Muscle of leg (tissue), 16 donors: ENCODE measurements around the gene SNAPC4. TPM values are rescaled to one million over a fixed set of nuclear protein-coding genes. Genes with fewer than 3 reads are reported as not detected.

ENCODE experiments used
- DNase-seq: peaks from one replicate; pipeline ENCODE4 v3.0.0; 2013
- H3K27ac ChIP-seq: one replicate; pipeline ENCODE4 v1.5.1; 2013; ENCODE audit warnings: mild to moderate bottlenecking, low read length, control low read depth
- H3K27me3 ChIP-seq: one replicate; pipeline ENCODE4 v1.6.1; 2013; ENCODE audit warnings: low read length; ENCODE audit not compliant: control insufficient read depth, insufficient read depth
- H3K36me3 ChIP-seq: one replicate; pipeline ENCODE4 v1.6.1; 2013; ENCODE audit warnings: low read length; ENCODE audit not compliant: control insufficient read depth, insufficient read depth
- H3K4me1 ChIP-seq: one replicate; pipeline ENCODE4 v1.6.1; 2013; ENCODE audit warnings: low read length; ENCODE audit not compliant: control insufficient read depth, insufficient read depth
- H3K4me3 ChIP-seq: one replicate; pipeline ENCODE4 v1.5.1; 2013; ENCODE audit warnings: low read length, control low read depth
- H3K9me3 ChIP-seq: replicated peaks from 2 replicates; pipeline ENCODE4 v1.6.1; 2013; ENCODE audit warnings: low read depth, low read length; ENCODE audit not compliant: control insufficient read depth
- WGBS: methylation state at CpG from one replicate; pipeline ENCODE4 v1.1.5; 2013; ENCODE audit warnings: missing lambda C conversion rate; ENCODE audit not compliant: insufficient coverage; 5-methylcytosine and 5-hydroxymethylcytosine counted together
- long read RNA-seq, 11 donors: transcript quantifications; one replicate each; lab custom pipeline, GENCODE V29; 2026
- polyA plus RNA-seq, 8 donors: library from polyadenylated mRNA; unstranded; fragments of 120-200 nt; gene quantifications; one replicate each; pipeline versions ENCODE4 v1.2.1 to v1.2.3, GENCODE V29; 2013; ENCODE audit warnings: inconsistent platforms in 1 of 8, low replicate concordance in 1 of 8; ENCODE audit not compliant: insufficient read length in 8 of 8, insufficient read depth in 1 of 8
- total RNA-seq: library from RNA; stranded (reverse); fragments of 120-200 nt; gene quantifications from one replicate; pipeline ENCODE4 v1.2.4, GENCODE V29; 2013

The SNAPC4 gene
- total RNA-seq, result 3.1 TPM
- polyA plus RNA-seq, result 1 to 10 TPM; 4.9 to 7.1 (median 6.2) TPM
- long read RNA-seq, donor 1, result 0 reads
- long read RNA-seq, donor 2, result 0 reads
- long read RNA-seq, donor 3, result 0 reads
- long read RNA-seq, donor 4, result 0 reads
- long read RNA-seq, donor 5, result 0 reads
- long read RNA-seq, donor 6, result 0 reads
- long read RNA-seq, donor 7, result 0 reads
- long read RNA-seq, donor 8, result 0 reads
- long read RNA-seq, donor 9, result 0 reads
- long read RNA-seq, donor 10, result 0 reads
- long read RNA-seq, donor 11, result 0 reads

GRCh38 chr9:136400038-136400834 is at the start of gene SNAPC4:
TSS of gene SNAPC4 (minus strand) at chr9:136400170. CDS start at chr9:136398428, 1,742 bp downstream.
- Histone ChIP-seq H3K27ac (no peak within 1 kb of the TSS), H3K36me3 (peaks cover 60% of the 10 kb centered on the region)
- whole genome bisulfite sequencing, result 6% methylated on average over 68 of the region's 71 CpGs

GRCh38 chr9:136448655-136449054 is 48.7 kb upstream of the SNAPC4 start:
- Histone ChIP-seq H3K27me3 (no peaks in the 10 kb centered on the region), H3K27ac (no peak overlapping the region), H3K36me3 (peaks cover 84% of the 10 kb centered on the region), H3K9me3 (no peaks in the 10 kb centered on the region), H3K4me1 (no peaks in the 10 kb centered on the region), H3K4me3 (no peak overlapping the region)
- DNase-seq, result no peak
- WGBS, result 93% methylated on average over 3 of the region's 3 CpGs

More at GRCh38 chr9:136400038-136400834, at the start of gene SNAPC4:
- Histone ChIP-seq H3K27me3 (no peaks in the 10 kb centered on the region), H3K4me3 (peak within 1 kb of the TSS; percentile 59), H3K4me1 (peaks cover 18% of the 10 kb centered on the region), H3K9me3 (no peaks in the 10 kb centered on the region)
- peak; percentile 94 for DNase-seq

- H3K36me3 ChIP-seq, result peaks cover 92% of the 10 kb centered on the region
- no peaks in the 10 kb centered on the region for H3K9me3 ChIP-seq
- no peak for DNase-seq
- no peak overlapping the region for H3K27ac ChIP-seq
- H3K4me1 ChIP-seq, result no peaks in the 10 kb centered on the region
- no peak overlapping the region for H3K4me3 ChIP-seq
- 93% methylated on average over 25 of the region's 27 CpGs for WGBS
- no peaks in the 10 kb centered on the region for H3K27me3 ChIP-seq
Observed at GRCh38 chr9:136447173-136447778, 47.3 kb upstream of the SNAPC4 start.

GRCh38 chr9:136445799-136446198 is 45.8 kb upstream of the SNAPC4 start:
- Histone ChIP-seq H3K36me3 (peaks cover 95% of the 10 kb centered on the region), H3K4me1 (no peaks in the 10 kb centered on the region), H3K27ac (no peak overlapping the region), H3K4me3 (no peak overlapping the region), H3K9me3 (no peaks in the 10 kb centered on the region), H3K27me3 (no peaks in the 10 kb centered on the region)
- no peak for DNase-seq
- WGBS, result 94% methylated on average over 2 of the region's 7 CpGs

- no peak for DNase-seq
- H3K4me3 ChIP-seq, result no peak overlapping the region
- no peaks in the 10 kb centered on the region for H3K9me3 ChIP-seq
- H3K27me3 ChIP-seq, result no peaks in the 10 kb centered on the region
- 95% methylated on average over 20 of the region's 20 CpGs for WGBS
- H3K4me1 ChIP-seq, result peaks cover 5% of the 10 kb centered on the region
- no peak overlapping the region for H3K27ac ChIP-seq
- H3K36me3 ChIP-seq, result peaks cover 83% of the 10 kb centered on the region
Observed at GRCh38 chr9:136444102-136444501, 44.1 kb upstream of the SNAPC4 start.

- Histone ChIP-seq H3K27ac (no peak overlapping the region), H3K4me3 (no peak overlapping the region), H3K4me1 (peaks cover 5% of the 10 kb centered on the region), H3K36me3 (peaks cover 79% of the 10 kb centered on the region), H3K27me3 (no peaks in the 10 kb centered on the region), H3K9me3 (no peaks in the 10 kb centered on the region)
- 92% methylated on average over 3 of the region's 7 CpGs for WGBS
- no peak for DNase-seq
Observed at GRCh38 chr9:136443687-136444086, 43.7 kb upstream of the SNAPC4 start.

- Histone ChIP-seq H3K36me3 (peaks cover 74% of the 10 kb centered on the region), H3K9me3 (no peaks in the 10 kb centered on the region), H3K27ac (no peak overlapping the region), H3K4me3 (no peak overlapping the region), H3K27me3 (no peaks in the 10 kb centered on the region), H3K4me1 (peaks cover 9% of the 10 kb centered on the region)
- DNase-seq, result no peak
- WGBS, result 91% methylated on average over 9 of the region's 15 CpGs
Observed at GRCh38 chr9:136443087-136443486, 43.1 kb upstream of the SNAPC4 start.

- no peaks in the 10 kb centered on the region for H3K9me3 ChIP-seq
- H3K4me1 ChIP-seq, result peaks cover 17% of the 10 kb centered on the region
- H3K27ac ChIP-seq, result no peak overlapping the region
- no peak for DNase-seq
- peaks cover 67% of the 10 kb centered on the region for H3K36me3 ChIP-seq
- no peak overlapping the region for H3K4me3 ChIP-seq
- H3K27me3 ChIP-seq, result no peaks in the 10 kb centered on the region
- WGBS, result 71% methylated on average over 3 of the region's 5 CpGs
Observed at GRCh38 chr9:136442265-136442664, 42.3 kb upstream of the SNAPC4 start.

GRCh38 chr9:136441681-136442245 is 41.8 kb upstream of the SNAPC4 start:
- 81% methylated on average over 17 of the region's 17 CpGs for WGBS
- H3K27ac ChIP-seq, result no peak overlapping the region
- DNase-seq, result no peak
- H3K4me3 ChIP-seq, result no peak overlapping the region
- H3K27me3 ChIP-seq, result no peaks in the 10 kb centered on the region
- no peaks in the 10 kb centered on the region for H3K9me3 ChIP-seq
- H3K4me1 ChIP-seq, result peaks cover 22% of the 10 kb centered on the region
- H3K36me3 ChIP-seq, result peaks cover 66% of the 10 kb centered on the region

- Histone ChIP-seq H3K9me3 (no peaks in the 10 kb centered on the region), H3K4me1 (peaks cover 24% of the 10 kb centered on the region), H3K36me3 (peaks cover 68% of the 10 kb centered on the region), H3K4me3 (no peak overlapping the region), H3K27ac (no peak overlapping the region), H3K27me3 (no peaks in the 10 kb centered on the region)
- no peak for DNase-seq
- WGBS, result 96% methylated on average over 12 of the region's 15 CpGs
Observed at GRCh38 chr9:136441191-136441680, 41.3 kb upstream of the SNAPC4 start.
